HepG2 (cell line): ENCODE results near the gene VDAC2. TPM values are rescaled to one million over a fixed set of nuclear protein-coding genes. Genes with fewer than 3 reads are reported as not detected.

Source experiments
- ATAC-seq: fragments of 200-7000 bp; cut with Tn5 transposase; 3 replicates; pipeline ENCODE4 v1.9.1; 2020; ENCODE audit warnings: mild to moderate bottlenecking, moderate library complexity
- BruUV-seq: library from RNA; stranded (reverse); fragments of 400-500 nt; replicated peaks from 2 replicates; lab custom pipeline; 2021; lab: Mats Ljungman, UMichigan
- CTCF ChIA-PET: fragments of 300-600 bp; formaldehyde crosslinking; extraction: SDS; loops from one replicate; lab custom pipeline; 2021; ENCODE audit warnings: low total read pairs, inconsistent platforms, low intra/inter-chr PET ratio; lab: Yijun Ruan, JAX
- POLR2A ChIA-PET: fragments of 350-600 bp; sonication (Branson Sonifier 250); formaldehyde crosslinking; loops from one replicate; lab custom pipeline; 2020; ENCODE audit warnings: antibody characterized with exemption, inconsistent platforms; lab: Yijun Ruan, JAX
- DNase-seq: peaks from one replicate; pipeline ENCODE4 v3.0.0-alpha.2; 2015; ENCODE audit warnings: low spot score
- FAIRE-seq: peaks from 3 replicates; lab custom pipeline; 2011; peaks lifted over from hg19 to GRCh38; lab: Jason Lieb, UNC
- H2AFZ ChIP-seq: one replicate; pipeline ENCODE4 v1.6.1; 2011; ENCODE audit warnings: low read length, inconsistent platforms
- H3K27ac ChIP-seq: fragments of 300-600 bp; 3 replicates; pipeline ENCODE4 v1.8.0; 2011; ENCODE audit warnings: mixed run types, mild to moderate bottlenecking, mixed read lengths, low read length, inconsistent platforms; ENCODE audit not compliant: insufficient read depth; ENCODE audit errors: extremely low read length
- H3K27me3 ChIP-seq, 2 experiments: fragments of 200-600 bp in 1 of 2; 2 replicates in 1 of 2; 3 replicates in 1 of 2; pipeline versions ENCODE4 v1.6.0 to v1.8.0; 2011; ENCODE audit warnings: low read length in 2 of 2, mild to moderate bottlenecking in 2 of 2, moderate library complexity in 2 of 2, inconsistent platforms in 1 of 2; ENCODE audit not compliant: insufficient read depth in 2 of 2, control insufficient read depth in 1 of 2
- H3K36me3 ChIP-seq, 2 experiments: fragments of 200-600 bp in 1 of 2; replicated peaks in 1 of 2; 2 replicates in 1 of 2; 3 replicates in 1 of 2; pipeline versions ENCODE4 v1.5.1 to v1.8.0; 2011; ENCODE audit warnings: low read length in 2 of 2, inconsistent platforms in 1 of 2; ENCODE audit not compliant: insufficient read depth in 2 of 2, control insufficient read depth in 1 of 2
- H3K4me1 ChIP-seq: 2 replicates; pipeline ENCODE4 v1.5.1; 2012; ENCODE audit warnings: low read length, inconsistent platforms; ENCODE audit not compliant: insufficient read depth
- H3K4me2 ChIP-seq: 2 replicates; pipeline ENCODE4 v1.6.0; 2011; ENCODE audit warnings: low read depth, low read length, inconsistent platforms
- H3K4me3 ChIP-seq, 3 experiments: fragments of 200-600 bp in 1 of 3; sonication (generic), shearing (Covaris generic) in 1 of 3; replicated peaks in 1 of 3; 2 replicates each; pipeline ENCODE4 v1.5.1; 2011 to 2016; ENCODE audit warnings: low read length in 3 of 3, inconsistent platforms in 2 of 3, low read depth in 2 of 3, mild to moderate bottlenecking in 2 of 3, control low read depth in 1 of 3, mixed read lengths in 1 of 3; ENCODE audit not compliant: insufficient read depth in 1 of 3
- H3K79me2 ChIP-seq: one replicate; pipeline ENCODE4 v1.6.1; 2011; ENCODE audit warnings: low read length, inconsistent platforms; ENCODE audit not compliant: insufficient read depth
- H3K9ac ChIP-seq: 2 replicates; pipeline ENCODE4 v1.6.0; 2011; ENCODE audit warnings: mild to moderate bottlenecking, low read depth, low read length, inconsistent platforms; ENCODE audit not compliant: insufficient read depth
- H3K9me3 ChIP-seq: 2 replicates; pipeline ENCODE4 v1.5.1; 2012; ENCODE audit warnings: mild to moderate bottlenecking, low read length
- H4K20me1 ChIP-seq: 2 replicates; pipeline ENCODE4 v1.6.0; 2011; ENCODE audit warnings: inconsistent platforms, mild to moderate bottlenecking, low read length, moderate library complexity; ENCODE audit not compliant: insufficient read depth
- GFI1 ChIP-seq: sonication (generic); formaldehyde crosslinking; IDR thresholded peaks from 2 replicates; pipeline ENCODE4 v1.5.0; 2020; ENCODE audit warnings: missing genetic modification reagents, mild to moderate bottlenecking, borderline replicate concordance
- JDP2 ChIP-seq: sonication (generic); formaldehyde crosslinking; IDR thresholded peaks from 2 replicates; pipeline ENCODE4 v1.8.1; 2022; ENCODE audit warnings: missing genetic modification reagents, borderline replicate concordance
- SOX13 ChIP-seq, 3 experiments: fragments of 450-650 bp in 1 of 3; sonication (generic) in 1 of 3; formaldehyde crosslinking in 1 of 3; IDR thresholded peaks in 2 of 3; conservative IDR thresholded peaks in 1 of 3; 2 replicates each; pipeline versions ENCODE4 v1.5.0 to v1.6.1; 2016 to 2020; ENCODE audit warnings: antibody characterized with exemption in 1 of 3, mild to moderate bottlenecking in 1 of 3, missing compliant biosample characterization in 1 of 3, missing genetic modification reagents in 1 of 3, moderate library complexity in 1 of 3
- ZNF367 ChIP-seq: sonication (generic); formaldehyde crosslinking; IDR thresholded peaks from 2 replicates; pipeline ENCODE4 v1.4.0; 2020; ENCODE audit warnings: missing genetic modification reagents, borderline replicate concordance
- ZNF749 ChIP-seq: sonication (generic); formaldehyde crosslinking; IDR thresholded peaks from 2 replicates; pipeline ENCODE4 v1.8.0; 2022; ENCODE audit warnings: mild to moderate bottlenecking, missing genetic modification reagents, moderate library complexity, borderline replicate concordance
- WGBS: methylation state at CpG from one replicate; pipeline ENCODE4 v1.1.6; 2017; ENCODE audit warnings: low lambda C conversion rate; 5-methylcytosine and 5-hydroxymethylcytosine counted together
- in situ Hi-C: cut with HindIII; loops from 2 replicates; pipeline ENCODE4 v1.10.0; 2017; ENCODE audit warnings: low pct_unique_long_range_greater_than_20kb; ENCODE audit not compliant: extremely low pct_ligation_motif_present
- intact Hi-C: fragments of 100-400 bp; cut with micrococcal nuclease; formaldehyde crosslinking; loops from one replicate; pipeline ENCODE4 v1.10.0; 2022; ENCODE audit not compliant: unreplicated experiment
- polyA plus RNA-seq, 8 experiments: library from polyadenylated mRNA; depleted of rRNA in 3 of 8; stranded (reverse) in 7 of 8; unstranded in 1 of 8; fragments of >200 nt; fragmentation: Illumina TruSeq in 4 of 8; extraction: Trizol in 4 of 8; gene quantifications; 2 replicates each; pipeline versions ENCODE4 v1.2.1 to v1.2.3, GENCODE V29; 2011 to 2016; ENCODE audit warnings: low read depth in 4 of 8, missing spikeins in 1 of 8, mixed read lengths in 1 of 8; ENCODE audit not compliant: insufficient read depth in 1 of 8
- total RNA-seq, 5 experiments: library from RNA; depleted of rRNA; stranded (reverse); fragments of >200 nt; fragmentation: Illumina TruSeq; extraction: Trizol; gene quantifications; 2 replicates each; pipeline ENCODE4 v1.2.3, GENCODE V29; 2016; ENCODE audit warnings: low read depth in 1 of 5
- TF ChIP-seq, protein P1 (sequence below): sonication (generic); formaldehyde crosslinking; IDR thresholded peaks from 2 replicates; pipeline ENCODE4 v1.5.1; 2020; ENCODE audit warnings: mild to moderate bottlenecking, missing genetic modification reagents
- TF ChIP-seq, protein P2 (sequence below): sonication (generic); formaldehyde crosslinking; IDR thresholded peaks from 2 replicates; pipeline ENCODE4 v1.8.1; 2023; ENCODE audit warnings: mild to moderate bottlenecking, moderate library complexity, missing genetic modification reagents
- TF ChIP-seq, protein P3 (sequence below): sonication (generic); formaldehyde crosslinking; conservative IDR thresholded peaks from 2 replicates; pipeline ENCODE4 v1.8.0; 2022; ENCODE audit warnings: low read depth, missing genetic modification reagents
- TF ChIP-seq, protein P4 (sequence below): sonication (generic); formaldehyde crosslinking; IDR thresholded peaks from 2 replicates; pipeline ENCODE4 v1.4.0; 2020; ENCODE audit warnings: low read depth, mild to moderate bottlenecking, missing genetic modification reagents
- TF ChIP-seq, protein P5 (sequence below): sonication (generic); formaldehyde crosslinking; IDR thresholded peaks from 2 replicates; pipeline ENCODE4 v1.4.0; 2020; ENCODE audit warnings: missing genetic modification reagents
- TF ChIP-seq, protein P6 (sequence below): sonication (generic); formaldehyde crosslinking; IDR thresholded peaks from 2 replicates; pipeline ENCODE4 v1.4.0; 2020; ENCODE audit warnings: missing genetic modification reagents

VDAC2 gene
- total and polyA plus RNA-seq, 2 of the 13 experiments (the other 11 are each of a cell fraction or from before 2014, with no cell fraction given), result 67.9 to 222 TPM

DNA sequence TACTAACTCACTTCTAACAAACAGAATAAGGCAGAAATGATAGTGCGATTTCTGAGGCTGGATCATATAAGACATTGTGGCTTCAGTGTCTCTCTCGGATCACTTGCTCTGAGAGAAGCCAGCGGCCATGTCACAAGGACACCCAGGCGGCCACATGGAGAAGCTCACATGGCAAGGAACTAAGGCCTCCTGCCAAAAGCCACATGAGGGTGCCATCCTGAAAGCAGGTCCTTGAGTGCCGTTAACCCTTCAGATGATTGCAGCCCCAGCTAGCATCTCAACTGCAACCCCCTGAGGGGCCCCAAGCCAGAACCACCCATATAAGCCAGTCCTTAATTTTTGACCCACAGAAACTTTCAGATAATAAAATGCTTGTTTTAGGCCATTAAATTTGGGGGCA, 6.9 kb upstream of the VDAC2 start:
- in situ Hi-C loops, result no loop called here
- TF ChIP-seq, protein P1, sequence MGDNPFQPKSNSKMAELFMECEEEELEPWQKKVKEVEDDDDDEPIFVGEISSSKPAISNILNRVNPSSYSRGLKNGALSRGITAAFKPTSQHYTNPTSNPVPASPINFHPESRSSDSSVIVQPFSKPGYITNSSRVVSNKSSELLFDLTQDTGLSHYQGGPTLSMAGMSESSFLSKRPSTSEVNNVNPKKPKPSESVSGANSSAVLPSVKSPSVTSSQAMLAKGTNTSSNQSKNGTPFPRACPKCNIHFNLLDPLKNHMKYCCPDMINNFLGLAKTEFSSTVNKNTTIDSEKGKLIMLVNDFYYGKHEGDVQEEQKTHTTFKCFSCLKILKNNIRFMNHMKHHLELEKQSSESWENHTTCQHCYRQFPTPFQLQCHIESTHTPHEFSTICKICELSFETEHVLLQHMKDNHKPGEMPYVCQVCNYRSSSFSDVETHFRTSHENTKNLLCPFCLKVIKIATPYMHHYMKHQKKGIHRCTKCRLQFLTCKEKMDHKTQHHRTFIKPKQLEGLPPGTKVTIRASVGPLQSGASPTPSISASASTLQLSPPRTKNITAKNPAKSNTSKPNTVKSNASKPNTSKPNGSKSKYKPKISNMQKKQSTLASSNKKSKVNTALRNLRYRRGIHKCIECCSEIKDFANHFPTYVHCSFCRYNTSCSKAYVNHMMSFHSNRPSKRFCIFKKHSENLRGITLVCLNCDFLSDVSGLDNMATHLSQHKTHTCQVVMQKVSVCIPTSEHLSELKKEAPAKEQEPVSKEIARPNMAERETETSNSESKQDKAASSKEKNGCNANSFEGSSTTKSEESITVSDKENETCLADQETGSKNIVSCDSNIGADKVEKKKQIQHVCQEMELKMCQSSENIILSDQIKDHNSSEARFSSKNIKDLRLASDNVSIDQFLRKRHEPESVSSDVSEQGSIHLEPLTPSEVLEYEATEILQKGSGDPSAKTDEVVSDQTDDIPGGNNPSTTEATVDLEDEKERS, result no peak
- TF ChIP-seq, protein P2, sequence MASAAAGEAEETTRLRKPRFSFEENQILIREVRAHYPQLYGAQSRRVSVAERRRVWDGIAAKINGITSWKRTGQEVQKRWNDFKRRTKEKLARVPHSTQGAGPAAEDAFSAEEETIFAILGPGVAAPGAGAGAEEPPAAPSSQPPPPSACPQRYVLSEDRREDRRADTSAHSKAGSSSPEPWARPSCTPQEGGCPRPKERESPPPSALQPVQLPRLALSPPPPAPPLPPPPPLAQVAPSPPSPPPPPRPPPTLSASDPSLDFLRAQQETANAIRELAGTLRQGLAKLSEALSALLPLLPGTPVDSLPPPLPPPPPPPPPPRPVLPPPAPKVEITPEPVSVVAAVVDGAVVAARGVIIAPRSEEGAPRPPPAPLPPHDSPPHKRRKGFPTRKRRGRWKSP (CRISPR knock-in tag), result no peak
- TF ChIP-seq ZNF749 (CRISPR knock-in tag), result no peak
- TF ChIP-seq, protein P3, sequence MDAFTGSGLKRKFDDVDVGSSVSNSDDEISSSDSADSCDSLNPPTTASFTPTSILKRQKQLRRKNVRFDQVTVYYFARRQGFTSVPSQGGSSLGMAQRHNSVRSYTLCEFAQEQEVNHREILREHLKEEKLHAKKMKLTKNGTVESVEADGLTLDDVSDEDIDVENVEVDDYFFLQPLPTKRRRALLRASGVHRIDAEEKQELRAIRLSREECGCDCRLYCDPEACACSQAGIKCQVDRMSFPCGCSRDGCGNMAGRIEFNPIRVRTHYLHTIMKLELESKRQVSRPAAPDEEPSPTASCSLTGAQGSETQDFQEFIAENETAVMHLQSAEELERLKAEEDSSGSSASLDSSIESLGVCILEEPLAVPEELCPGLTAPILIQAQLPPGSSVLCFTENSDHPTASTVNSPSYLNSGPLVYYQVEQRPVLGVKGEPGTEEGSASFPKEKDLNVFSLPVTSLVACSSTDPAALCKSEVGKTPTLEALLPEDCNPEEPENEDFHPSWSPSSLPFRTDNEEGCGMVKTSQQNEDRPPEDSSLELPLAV (CRISPR knock-in tag), result no peak
- TF ChIP-seq SOX13 (IDR thresholded peaks at IDR 0.05), result no peak
- TF ChIP-seq SOX13 (CRISPR knock-in tag; conservative IDR thresholded peaks at IDR 0.05 in 1 of 2, IDR thresholded peaks at IDR 0.05 in 1 of 2), result no peak
- TF ChIP-seq, protein P4, sequence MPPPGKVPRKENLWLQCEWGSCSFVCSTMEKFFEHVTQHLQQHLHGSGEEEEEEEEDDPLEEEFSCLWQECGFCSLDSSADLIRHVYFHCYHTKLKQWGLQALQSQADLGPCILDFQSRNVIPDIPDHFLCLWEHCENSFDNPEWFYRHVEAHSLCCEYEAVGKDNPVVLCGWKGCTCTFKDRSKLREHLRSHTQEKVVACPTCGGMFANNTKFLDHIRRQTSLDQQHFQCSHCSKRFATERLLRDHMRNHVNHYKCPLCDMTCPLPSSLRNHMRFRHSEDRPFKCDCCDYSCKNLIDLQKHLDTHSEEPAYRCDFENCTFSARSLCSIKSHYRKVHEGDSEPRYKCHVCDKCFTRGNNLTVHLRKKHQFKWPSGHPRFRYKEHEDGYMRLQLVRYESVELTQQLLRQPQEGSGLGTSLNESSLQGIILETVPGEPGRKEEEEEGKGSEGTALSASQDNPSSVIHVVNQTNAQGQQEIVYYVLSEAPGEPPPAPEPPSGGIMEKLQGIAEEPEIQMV (CRISPR knock-in tag), result no peak
- TF ChIP-seq GFI1, result no peak
- TF ChIP-seq, protein P5, sequence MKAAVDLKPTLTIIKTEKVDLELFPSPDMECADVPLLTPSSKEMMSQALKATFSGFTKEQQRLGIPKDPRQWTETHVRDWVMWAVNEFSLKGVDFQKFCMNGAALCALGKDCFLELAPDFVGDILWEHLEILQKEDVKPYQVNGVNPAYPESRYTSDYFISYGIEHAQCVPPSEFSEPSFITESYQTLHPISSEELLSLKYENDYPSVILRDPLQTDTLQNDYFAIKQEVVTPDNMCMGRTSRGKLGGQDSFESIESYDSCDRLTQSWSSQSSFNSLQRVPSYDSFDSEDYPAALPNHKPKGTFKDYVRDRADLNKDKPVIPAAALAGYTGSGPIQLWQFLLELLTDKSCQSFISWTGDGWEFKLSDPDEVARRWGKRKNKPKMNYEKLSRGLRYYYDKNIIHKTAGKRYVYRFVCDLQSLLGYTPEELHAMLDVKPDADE, result no peak
- TF ChIP-seq ZNF367, result no peak
- no peak for TF ChIP-seq JDP2 (CRISPR knock-in tag)
- TF ChIP-seq, protein P6, sequence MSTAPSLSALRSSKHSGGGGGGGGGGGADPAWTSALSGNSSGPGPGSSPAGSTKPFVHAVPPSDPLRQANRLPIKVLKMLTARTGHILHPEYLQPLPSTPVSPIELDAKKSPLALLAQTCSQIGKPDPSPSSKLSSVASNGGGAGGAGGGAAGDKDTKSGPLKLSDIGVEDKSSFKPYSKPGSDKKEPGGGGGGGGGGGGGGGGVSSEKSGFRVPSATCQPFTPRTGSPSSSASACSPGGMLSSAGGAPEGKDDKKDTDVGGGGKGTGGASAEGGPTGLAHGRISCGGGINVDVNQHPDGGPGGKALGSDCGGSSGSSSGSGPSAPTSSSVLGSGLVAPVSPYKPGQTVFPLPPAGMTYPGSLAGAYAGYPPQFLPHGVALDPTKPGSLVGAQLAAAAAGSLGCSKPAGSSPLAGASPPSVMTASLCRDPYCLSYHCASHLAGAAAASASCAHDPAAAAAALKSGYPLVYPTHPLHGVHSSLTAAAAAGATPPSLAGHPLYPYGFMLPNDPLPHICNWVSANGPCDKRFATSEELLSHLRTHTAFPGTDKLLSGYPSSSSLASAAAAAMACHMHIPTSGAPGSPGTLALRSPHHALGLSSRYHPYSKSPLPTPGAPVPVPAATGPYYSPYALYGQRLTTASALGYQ (CRISPR knock-in tag), result no peak

More for the DNA sequence above, 6.9 kb upstream of the VDAC2 start:
- no peaks in the 10 kb centered on the region for H3K36me3 ChIP-seq
- POLR2A ChIA-PET, result no interaction called here
- 99% methylated on average over 5 of the region's 5 CpGs for WGBS
- H3K4me3 ChIP-seq, result no peak overlapping the region
- no peak for FAIRE-seq
- no peak overlapping the region for H3K27ac ChIP-seq
- no peak overlapping the region for H2AFZ ChIP-seq
- CTCF ChIA-PET, result no interaction called here
- H3K9ac ChIP-seq, result no peak overlapping the region
- peaks cover 42% of the 10 kb centered on the region for H3K4me1 ChIP-seq
- no peak for ATAC-seq
- H3K9me3 ChIP-seq, result no peaks in the 10 kb centered on the region
- no peak overlapping the region for H3K4me2 ChIP-seq
- no peaks in the 10 kb centered on the region for H4K20me1 ChIP-seq
- H3K27me3 ChIP-seq, result no peaks in the 10 kb centered on the region
- intact Hi-C loops, result no loop called here
- DNase-seq, result no peak
- no peaks in the 10 kb centered on the region for H3K79me2 ChIP-seq
- BruUV-seq, result no TSS peak
